ENCODE data around the gene CRYBB1. TPM values are rescaled to one million over a fixed set of nuclear protein-coding genes. Genes with fewer than 3 reads are reported as not detected.

CRYBB1 gene
- total RNA-seq, 1 experiment from 2014 or later = not detected

DNA sequence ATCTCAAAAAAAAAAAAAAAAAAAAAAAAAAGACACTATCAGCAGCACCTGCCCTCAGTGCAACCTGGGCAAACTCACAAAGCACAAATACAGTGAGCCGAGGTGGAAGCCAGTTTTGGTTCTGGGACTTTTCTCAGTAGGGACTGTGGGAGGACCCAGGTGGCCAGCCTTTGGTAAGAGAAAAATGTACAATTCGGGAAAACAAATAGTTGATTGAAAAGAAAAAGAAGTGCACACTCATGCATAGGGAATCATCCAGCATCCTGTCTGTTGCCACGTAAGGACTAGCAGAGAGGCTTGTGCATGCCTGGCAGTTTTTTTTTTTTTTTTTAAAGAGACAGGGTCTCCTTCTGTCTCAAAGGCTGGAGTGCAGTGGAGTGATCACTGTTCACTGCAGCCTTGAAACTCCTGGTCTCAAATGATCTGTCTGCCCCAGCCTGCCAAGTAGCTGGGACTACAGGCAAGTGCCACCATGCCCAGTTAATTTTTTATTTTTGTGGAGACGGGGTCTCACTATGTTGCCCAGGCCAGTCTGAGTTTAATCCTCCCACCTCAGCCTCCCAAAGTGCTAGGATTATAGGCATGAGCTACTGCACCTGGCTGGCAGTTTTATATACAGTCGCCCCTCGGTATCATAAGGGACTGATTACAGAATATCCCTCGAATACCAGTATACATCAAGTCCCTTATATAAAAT lies 64.6 kb downstream of the CRYBB1 start:
- DNase-seq (ENCODE audit: low spot score) = peak; percentile 60

DNA sequence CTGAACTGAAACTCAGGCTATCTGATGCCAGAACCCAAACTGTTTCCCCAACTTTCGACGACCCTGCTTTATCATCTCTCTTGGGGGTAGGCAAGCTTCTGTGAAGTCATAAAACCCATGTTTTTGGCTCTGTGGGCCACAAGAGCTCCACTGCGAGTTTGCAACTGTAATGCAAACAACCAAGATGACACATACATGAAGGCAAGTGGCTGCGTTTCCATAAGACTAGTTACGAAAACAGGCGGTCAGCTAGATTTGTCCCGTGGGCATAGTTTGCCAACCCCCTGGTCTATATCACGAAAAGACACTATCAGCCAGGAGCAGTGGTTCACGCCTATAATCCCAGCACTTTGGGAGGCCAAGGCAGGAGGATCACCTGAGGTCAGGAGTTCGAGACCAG lies 65.4 kb downstream of the CRYBB1 start:
- DNase-seq (ENCODE audit: low spot score) = no peak

DNA sequence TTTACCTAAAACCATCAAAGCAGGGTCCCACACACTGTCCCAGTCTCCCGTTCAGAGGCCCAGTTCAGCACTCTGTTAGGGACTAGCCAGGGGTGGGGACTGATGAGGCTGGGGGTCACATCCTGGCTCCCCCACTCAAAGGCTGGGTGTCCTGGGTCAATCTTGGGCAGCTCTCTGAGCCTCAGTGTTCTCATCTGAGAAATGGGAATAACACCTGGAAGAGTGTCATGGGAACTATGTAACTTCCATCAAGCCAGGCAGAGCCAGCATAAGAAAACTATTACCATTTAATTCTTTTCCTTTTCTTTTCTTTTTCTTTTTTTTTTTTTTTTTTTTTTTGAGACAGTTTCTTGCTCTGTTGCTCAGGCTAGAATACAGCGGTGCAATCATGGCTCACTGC lies 66.3 kb downstream of the CRYBB1 start:
- no peak for DNase-seq (ENCODE audit: low spot score)

DNA sequence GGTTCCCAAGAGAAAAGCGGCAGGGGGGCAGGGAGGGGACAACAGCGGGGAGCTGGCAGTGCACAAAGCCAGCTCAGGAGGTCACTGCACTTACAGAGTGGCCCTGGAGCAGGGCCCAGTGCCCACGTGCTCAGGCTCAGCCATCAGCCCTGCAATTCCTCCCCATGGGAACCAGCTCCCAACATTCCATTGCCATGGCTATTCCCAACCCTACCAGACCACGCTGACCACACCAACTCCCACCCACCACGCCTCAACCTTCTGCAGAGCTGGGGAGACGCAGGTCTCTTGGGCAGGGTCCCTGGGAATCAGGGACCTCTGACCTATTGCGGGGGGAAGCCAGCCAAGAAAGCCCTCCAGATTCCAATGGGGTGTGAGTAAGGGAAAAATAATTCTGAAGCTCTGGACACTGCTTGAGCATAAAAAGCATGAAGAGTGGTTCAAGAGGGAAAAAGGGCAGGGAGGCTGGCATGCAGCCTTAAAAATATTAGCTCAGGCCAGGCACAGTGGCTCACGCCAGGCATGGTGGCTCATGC lies 67.3 kb downstream of the CRYBB1 start:
- peak; percentile 54 for DNase-seq (ENCODE audit: low spot score)

DNA sequence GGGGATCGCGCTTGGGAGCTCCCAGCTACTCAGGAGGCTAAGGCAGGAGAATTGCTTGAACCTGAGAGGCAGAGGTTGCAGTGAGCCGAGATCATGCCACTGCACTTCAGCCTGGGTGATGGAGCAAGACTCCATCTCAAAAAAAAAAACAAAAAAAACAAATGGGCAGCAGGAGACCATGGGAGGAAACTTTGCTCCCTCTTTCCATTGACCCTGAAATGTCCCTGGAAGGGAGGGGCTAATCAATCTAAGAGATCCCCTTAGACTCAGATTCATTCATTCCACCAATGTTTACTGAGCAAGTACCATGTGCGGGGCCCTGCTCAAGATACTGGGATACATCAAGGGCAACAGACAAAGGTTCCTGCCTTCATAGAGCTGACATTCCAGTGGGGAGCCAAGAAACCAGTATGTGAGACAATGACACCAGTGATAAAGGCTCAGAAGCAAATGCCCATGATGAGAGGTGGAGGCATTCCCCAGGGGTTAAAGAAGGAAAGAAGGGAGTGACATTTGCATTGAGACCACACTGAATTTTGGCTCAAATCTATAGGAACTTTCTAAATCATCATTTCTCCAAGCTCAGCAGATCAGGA lies 67.8 kb downstream of the CRYBB1 start:
- no peak for DNase-seq (ENCODE audit: low spot score)

Other genes starting within 250 kb of the CRYBB1 start
- gene ASPHD2, start 188.8 kb downstream of the CRYBB1 start, total RNA-seq (2014; rRNA removed; shearing (Covaris generic)) = 1.8 and 2.7 TPM in 2 replicates
- 14.4 and 19.8 TPM in 2 replicates for gene HPS4, start 134.2 kb downstream of the CRYBB1 start, total RNA-seq (2014; rRNA removed; shearing (Covaris generic))
- 19.2 and 22.0 TPM in 2 replicates for gene SRRD, start 134.2 kb downstream of the CRYBB1 start, total RNA-seq (2014; rRNA removed; shearing (Covaris generic))
- gene TFIP11, start 105.6 kb downstream of the CRYBB1 start, total RNA-seq (2014; rRNA removed; shearing (Covaris generic)) = 13.8 and 15.4 TPM in 2 replicates
- gene TPST2, start 27.9 kb downstream of the CRYBB1 start, total RNA-seq (2014; rRNA removed; shearing (Covaris generic)) = 13.8 and 14.2 TPM in 2 replicates
- not detected in 2 replicates for gene CRYBA4, start 3.9 kb upstream of the CRYBB1 start, total RNA-seq (2014; rRNA removed; shearing (Covaris generic))
- gene MIAT, start 39.6 kb upstream of the CRYBB1 start, total RNA-seq (2014; rRNA removed; shearing (Covaris generic)) = under 0.01 TPM in 1 of 2 replicates, not detected in the other

Data from H4 (cell line).